Measurements from ENCODE around the gene C11orf65.

- no peak for TF ChIP-seq EZH2phosphoT487 (IDR thresholded peaks at IDR 0.05; ENCODE audit: insufficient read depth, low read depth)
- TF ChIP-seq EZH2 (IDR thresholded peaks at IDR 0.05; ENCODE audit: insufficient read depth, poor library complexity, severe bottlenecking), result no peak
Observed at GRCh38 chr11:108432783-108433182, 34.5 kb downstream of the C11orf65 start.

All from GM23248 (cell line).